GM06990 (cell line): ENCODE data around the gene ARHGAP25.

ENCODE experiments used
- DNase-seq: peaks from one replicate; pipeline ENCODE4 v3.0.0-alpha.2; 2011; ENCODE audit not compliant: insufficient read length; ENCODE audit errors: extremely low read depth
- H3K27me3 ChIP-seq: replicated peaks from 2 replicates; pipeline ENCODE4 v1.6.0; 2011; ENCODE audit warnings: low read length; ENCODE audit not compliant: control insufficient read depth, insufficient read depth
- H3K36me3 ChIP-seq: 2 replicates; pipeline ENCODE4 v1.5.1; 2011; ENCODE audit warnings: low read length; ENCODE audit not compliant: control insufficient read depth, insufficient read depth
- H3K4me3 ChIP-seq: replicated peaks from 2 replicates; pipeline ENCODE4 v1.5.1; 2011; ENCODE audit warnings: low read depth, mild to moderate bottlenecking, control low read depth, low read length
- CTCF ChIP-seq: IDR thresholded peaks from 2 replicates; pipeline ENCODE4 v1.5.1; 2011; ENCODE audit warnings: low read length, control low read depth, mild to moderate bottlenecking, inconsistent platforms; ENCODE audit not compliant: insufficient read depth, poor library complexity, severe bottlenecking

Gene ARHGAP25

GRCh38 chr2:68767996-68768395 lies 33.4 kb downstream of the ARHGAP25 start:
- H3K27me3 ChIP-seq = no peaks in the 10 kb centered on the region; the same call in 1 of the 2 replicates
- 0 out of 2 replicates have a peak overlapping the region, but pooled peaks have one; percentile 4 for H3K4me3 ChIP-seq
- TF ChIP-seq CTCF = no peak
- no peaks in the 10 kb centered on the region for H3K36me3 ChIP-seq
- no peak for DNase-seq

GRCh38 chr2:68768461-68768860 lies 33.9 kb downstream of the ARHGAP25 start:
- Histone ChIP-seq H3K27me3 (no peaks in the 10 kb centered on the region; the same call in 1 of the 2 replicates), H3K36me3 (no peaks in the 10 kb centered on the region), H3K4me3 (no peak overlapping the region)
- TF ChIP-seq CTCF = no peak
- DNase-seq = no peak

- H3K4me3 ChIP-seq = no peak overlapping the region
Measured at GRCh38 chr2:68768951-68769350, 34.3 kb downstream of the ARHGAP25 start.

GRCh38 chr2:68769586-68770270 lies 35.1 kb downstream of the ARHGAP25 start:
- DNase-seq = no peak
- Histone ChIP-seq H3K4me3 (no peak overlapping the region), H3K36me3 (no peaks in the 10 kb centered on the region), H3K27me3 (no peaks in the 10 kb centered on the region)
- no peak for TF ChIP-seq CTCF

More at GRCh38 chr2:68768951-68769350, 34.3 kb downstream of the ARHGAP25 start:
- Histone ChIP-seq H3K27me3 (no peaks in the 10 kb centered on the region; the same call in 1 of the 2 replicates), H3K36me3 (no peaks in the 10 kb centered on the region)
- TF ChIP-seq CTCF = no peak
- DNase-seq = no peak

GRCh38 chr2:68770271-68771111 lies 35.9 kb downstream of the ARHGAP25 start:
- H3K27me3 ChIP-seq = no peaks in the 10 kb centered on the region
- H3K36me3 ChIP-seq = no peaks in the 10 kb centered on the region
- TF ChIP-seq CTCF = no peak
- H3K4me3 ChIP-seq = no peak overlapping the region
- no peak for DNase-seq
